ENCODE measurements around the gene WRAP73.

Gene WRAP73

DNA sequence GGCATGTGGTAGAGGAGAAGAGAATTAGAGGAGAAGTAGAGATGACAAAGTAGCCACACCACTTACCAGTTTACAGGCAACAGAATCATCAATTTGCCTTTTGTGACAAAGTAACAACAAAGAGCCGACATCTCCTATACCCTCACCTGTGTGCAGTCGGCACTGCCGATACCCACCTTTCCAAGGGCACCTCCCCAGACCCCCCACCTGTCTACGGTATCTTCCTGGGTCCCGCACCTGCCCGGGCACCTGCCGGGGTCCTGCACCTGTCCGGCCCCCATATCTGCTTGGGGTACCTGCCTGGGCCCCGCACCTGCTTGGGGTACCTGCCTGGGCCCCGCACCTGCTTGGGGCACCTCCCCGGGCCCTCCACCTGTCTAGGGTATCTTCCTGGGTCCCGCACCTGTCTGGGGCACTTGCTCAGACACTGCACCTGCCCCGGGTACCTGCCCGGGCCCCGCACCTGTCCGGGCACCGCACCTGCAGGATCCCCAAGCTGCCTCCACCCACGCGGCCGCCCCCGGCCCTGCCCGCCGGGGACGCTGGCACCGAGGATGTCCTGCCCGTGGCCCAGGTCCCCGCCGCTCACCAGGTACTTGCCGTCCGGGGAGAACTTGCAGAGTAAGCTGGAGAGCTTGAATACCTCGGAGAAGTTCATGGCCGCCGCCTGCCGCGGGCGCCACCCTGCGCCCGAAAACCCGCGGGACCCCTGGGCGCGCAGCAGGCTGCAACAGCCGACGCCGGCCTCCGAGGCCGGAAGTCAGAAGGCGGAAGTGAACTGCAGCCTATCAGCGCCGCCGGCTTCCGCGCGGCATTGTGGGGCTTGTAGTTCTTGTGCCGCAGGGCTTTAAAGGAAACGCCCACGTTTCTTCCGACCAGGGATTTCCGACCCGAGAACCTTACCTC, at the start of gene WRAP73:
Gene WRAP73, minus strand, starts transcription at position 762 of the 906 bp plus-strand sequence. Its CDS starts 104 bp downstream, at position 658.
- DNase-seq, result peak; percentile 77 to 85 (median 78)

DNA sequence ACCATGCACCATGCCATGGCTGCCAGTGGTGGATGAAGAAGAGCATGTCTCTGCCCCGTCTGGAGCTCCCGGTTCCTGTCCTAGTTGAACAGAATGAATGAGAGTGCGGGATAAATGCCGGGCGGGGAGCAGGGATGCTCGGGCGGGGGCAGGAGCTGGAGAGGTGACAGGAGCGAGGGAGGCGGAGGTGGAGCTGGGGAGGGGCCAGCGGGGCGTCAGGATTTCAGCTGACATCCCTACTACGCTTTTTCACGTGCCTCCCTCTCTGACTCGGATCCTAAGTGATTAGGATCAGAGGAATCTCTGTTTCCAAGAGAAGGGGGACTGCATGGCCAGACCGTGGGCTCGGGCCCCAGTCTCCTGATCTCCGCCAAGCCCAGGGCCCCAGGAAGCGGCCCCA, 49.7 kb upstream of the WRAP73 start:
- no peak for DNase-seq

DNA sequence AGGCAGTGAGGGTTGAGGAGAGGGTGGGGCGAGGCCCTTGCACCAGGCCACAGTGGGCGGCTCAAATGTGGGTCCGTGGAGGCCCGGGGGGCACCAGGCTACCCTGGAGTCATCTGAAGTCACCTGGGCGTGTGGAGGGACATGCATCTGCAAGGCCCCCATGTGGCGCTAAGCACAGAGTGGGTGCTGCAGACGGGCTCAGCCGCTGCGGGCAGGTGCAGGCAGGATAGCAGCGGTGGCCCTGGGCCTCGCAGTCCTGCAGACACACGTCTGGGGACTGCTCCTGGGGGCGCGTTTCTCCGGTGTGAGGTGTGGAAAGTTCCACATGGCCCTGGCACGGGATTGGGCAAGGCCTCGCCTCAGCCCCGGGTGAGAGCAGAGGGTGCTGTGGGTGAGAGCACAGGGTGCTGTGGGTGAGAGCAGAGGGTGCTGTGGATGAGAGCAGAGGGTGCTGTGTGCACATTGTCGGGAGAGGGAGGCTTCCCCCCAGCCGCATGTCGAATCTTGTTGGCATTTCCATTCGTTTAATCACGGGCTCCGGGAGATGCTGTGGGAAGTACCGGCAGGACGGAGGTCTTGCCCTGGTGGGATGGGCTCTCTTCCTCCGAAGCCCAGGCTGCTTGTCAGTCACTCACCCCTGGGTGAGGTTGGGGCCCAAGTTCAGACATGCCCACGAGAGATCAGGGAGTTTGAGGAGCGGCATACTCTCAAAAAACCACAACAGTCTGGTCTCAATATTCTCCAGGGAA, 48.9 kb upstream of the WRAP73 start:
- no peak for DNase-seq

GRCh38 chr1:3697810-3698209, 47.9 kb upstream of the WRAP73 start:
- DNase-seq, result no peak

- no peak for DNase-seq
Measured at GRCh38 chr1:3697104-3697503, 47.2 kb upstream of the WRAP73 start.

- no peak for DNase-seq
Measured at GRCh38 chr1:3696689-3697088, 46.8 kb upstream of the WRAP73 start.

DNA sequence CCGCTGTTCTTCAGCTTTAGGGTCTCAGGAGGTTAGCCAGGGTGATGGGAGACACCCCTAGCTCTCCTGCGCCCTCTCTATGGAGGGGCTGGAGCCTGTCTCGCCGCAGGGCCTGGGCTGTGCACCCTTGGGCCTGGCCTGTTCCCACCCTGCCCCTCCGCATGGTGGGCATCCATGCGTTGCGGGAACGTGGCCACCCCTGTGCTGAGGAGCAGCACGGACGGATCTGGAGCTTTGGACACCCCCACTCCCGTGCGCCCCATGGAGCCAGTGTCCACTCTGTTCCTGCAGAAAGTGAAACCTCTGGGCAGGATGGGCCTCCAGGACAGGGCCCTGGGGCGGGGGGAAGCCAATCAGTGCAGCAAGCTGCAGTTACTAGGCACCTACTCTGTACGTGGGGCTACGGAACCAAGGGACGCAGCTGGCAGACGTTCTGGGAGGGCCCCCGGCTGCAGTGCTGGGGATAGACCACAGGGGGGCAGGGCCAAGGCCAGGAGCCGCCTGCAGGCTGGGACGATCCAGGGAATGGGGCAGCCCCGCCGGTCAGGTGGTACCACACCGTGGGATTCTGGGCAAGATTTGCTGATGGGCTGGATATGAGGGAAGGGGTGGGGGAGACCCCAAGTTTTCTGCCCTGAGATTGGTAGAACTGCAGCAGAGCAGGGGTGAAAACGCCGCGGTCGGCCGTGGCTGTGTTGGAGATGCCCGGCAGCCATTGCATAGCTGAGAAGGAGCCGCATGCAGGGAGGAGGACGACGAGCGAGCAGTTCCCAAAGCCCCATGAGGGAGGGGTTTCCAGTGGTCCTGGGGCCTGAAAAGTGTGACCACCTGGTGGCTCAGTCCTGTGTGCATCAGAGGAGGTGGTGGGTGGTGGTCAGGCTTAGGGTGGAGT, 45.7 kb upstream of the WRAP73 start:
- DNase-seq, result peak in 1 of 4 experiments; percentile 15

DNA sequence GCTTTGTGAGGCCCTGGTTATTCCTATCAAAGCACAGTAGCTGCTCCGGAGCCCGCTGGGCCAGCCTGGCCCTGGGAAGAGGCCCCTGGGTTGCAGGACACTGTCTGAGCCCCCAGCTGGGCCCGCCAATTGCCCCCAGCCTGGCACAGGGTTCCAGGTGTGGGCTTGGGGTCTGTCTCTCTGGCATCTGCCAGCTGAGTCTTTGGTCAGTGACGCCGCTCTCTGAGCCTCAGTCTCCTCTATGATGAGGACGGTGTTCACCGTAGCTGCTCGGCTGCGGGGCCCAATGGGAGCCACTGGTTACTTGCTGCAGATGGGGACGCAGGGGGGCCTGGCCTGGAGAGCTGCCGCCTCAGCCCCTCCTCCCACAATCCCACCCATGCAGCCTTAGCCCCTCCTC, 43.4 kb upstream of the WRAP73 start:
- no peak for DNase-seq

GRCh38 chr1:3692598-3692997, 42.7 kb upstream of the WRAP73 start:
- no peak for DNase-seq

DNA sequence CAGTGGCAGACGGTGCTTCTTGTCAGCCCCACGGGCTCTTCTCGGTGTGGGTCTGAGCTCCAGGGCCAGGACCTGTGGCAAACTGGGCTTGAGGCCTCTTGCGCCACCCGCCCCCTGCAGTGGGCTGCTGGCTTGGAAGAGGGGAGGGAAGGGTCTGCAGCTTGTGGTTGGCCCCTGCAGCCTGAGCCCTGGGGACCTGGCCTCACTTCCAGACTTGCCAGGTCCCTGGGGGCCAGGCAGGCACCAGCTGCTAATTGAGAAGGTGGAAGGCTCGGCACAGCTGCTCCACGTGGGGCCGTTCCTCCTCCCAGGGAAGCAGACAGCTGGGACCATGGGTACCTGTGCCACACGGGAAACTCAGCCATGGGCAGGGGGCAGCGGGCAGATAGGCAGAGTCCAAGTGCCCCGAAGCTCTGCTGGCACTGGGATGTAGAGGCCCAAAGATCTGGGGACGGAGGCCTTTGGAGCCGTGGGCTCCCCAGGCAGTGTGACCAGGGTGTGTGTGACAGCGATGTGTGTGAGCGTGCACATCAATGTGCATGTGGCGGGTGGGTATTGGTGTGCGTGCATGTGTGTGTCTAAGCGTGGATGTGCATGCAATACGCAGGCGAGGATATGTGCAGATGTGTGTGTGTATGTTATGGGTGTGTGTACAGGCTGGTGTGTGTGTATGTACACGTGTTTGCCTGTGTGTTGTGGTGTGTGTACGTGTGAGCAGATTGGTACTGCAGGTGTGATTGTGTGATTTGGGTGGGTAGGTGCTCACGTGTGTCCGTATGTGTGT, 41.7 kb upstream of the WRAP73 start:
- no peak for DNase-seq

GRCh38 chr1:3690282-3691065, 40.6 kb upstream of the WRAP73 start:
- DNase-seq, result no peak

- no peak for DNase-seq
Measured at GRCh38 chr1:3689138-3689750, 39.3 kb upstream of the WRAP73 start.

GRCh38 chr1:3688356-3689137, 38.6 kb upstream of the WRAP73 start:
- no peak for DNase-seq

DNA sequence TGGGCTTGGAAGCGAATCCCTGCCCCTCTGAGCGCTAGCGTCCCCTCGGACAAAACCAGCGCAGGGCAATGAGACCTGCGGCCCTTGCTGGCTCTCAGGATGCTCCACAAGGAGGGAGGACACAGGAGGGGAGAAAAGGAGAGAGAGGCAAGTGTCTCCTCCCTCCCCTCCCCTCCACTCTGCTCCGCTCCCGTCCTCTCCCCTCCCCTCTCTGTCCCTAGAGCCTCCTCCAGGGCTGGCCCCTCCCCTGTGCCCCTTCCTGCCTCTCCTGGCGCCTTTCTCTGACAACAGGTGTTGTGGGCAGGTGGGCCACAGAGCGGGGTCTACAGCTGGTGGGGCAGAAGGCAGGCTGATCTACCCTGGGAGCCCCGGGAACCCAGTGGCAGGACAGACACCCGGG, 37.6 kb upstream of the WRAP73 start:
- DNase-seq, result no peak

GRCh38 chr1:3685906-3686305, 36.0 kb upstream of the WRAP73 start:
- no peak for DNase-seq

DNA sequence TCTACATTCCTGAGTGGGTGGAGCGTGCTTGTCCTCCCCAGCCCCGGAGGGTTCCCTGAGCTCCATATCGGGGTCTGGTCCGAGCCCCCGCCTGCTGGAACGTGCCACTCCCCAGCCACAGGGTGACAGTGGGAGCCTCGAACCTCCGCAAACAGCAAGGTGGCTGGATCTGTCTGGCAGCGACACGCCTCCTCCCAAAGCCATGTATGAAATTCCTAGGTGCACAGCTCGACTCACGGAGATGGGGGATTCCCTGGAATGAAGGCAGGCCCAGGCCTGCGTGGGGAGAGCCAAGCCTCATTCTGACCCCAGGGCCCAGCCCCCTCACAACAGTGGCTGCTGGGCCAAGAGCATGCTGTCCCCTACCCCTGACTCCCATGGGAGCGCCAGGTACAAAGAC, 35.3 kb upstream of the WRAP73 start:
- DNase-seq, result no peak

DNA sequence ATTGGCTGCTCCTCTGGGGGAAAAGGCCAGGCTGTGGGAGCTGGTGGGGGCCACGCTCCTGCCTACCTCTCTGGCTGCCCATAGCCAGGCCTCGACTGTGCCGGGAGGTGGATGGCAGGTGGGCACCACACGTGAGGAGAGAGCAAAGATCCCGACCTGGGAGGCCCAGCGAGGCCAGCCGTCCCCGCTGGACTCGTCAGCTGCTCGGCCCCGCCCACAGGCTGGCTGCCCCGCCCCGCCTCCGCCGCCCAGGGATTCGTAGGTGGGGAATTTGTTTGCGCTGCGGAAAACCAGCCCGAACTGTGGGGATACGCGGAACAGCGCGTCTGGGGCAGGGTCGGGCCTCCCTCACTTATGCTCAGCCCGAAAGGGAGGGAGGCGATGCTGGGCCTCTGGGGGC, 34.1 kb upstream of the WRAP73 start:
- no peak for DNase-seq

- no peak for DNase-seq
Measured at GRCh38 chr1:3683197-3683596, 33.3 kb upstream of the WRAP73 start.

- no peak for DNase-seq
Measured at GRCh38 chr1:3681898-3682806, 32.2 kb upstream of the WRAP73 start.

Measured in activated CD4-positive, CD25-positive, alpha-beta regulatory T cell (primary cell).